Smooth muscle cell of bladder (primary cell): ENCODE results near the gene ZNF331. TPM values are rescaled to one million over a fixed set of nuclear protein-coding genes. Genes with fewer than 3 reads are reported as not detected.

ENCODE experiments used
- total RNA-seq: library from RNA; depleted of rRNA; stranded (reverse); fragments of >200 nt; gene quantifications from 2 replicates; pipeline ENCODE4 v1.2.3, GENCODE V29; 2014

Gene ZNF331
- 11.2 and 14.1 TPM in 2 replicates for total RNA-seq

GRCh38 chr19:53537521-53538377 is at the start of gene ZNF331:
Gene ZNF331 (plus strand): TSS chr19:53538145. CDS start chr19:53569377, 31,232 bp downstream.

Other genes starting within 250 kb of the ZNF331 start
- gene ZNF845, start 204.4 kb upstream of the ZNF331 start, total RNA-seq, result 7.1 and 8.0 TPM in 2 replicates
- 4.4 and 10.0 TPM in 2 replicates for gene ZNF525, start 172.4 kb upstream of the ZNF331 start, total RNA-seq
- gene ZNF765, start 143.0 kb upstream of the ZNF331 start, total RNA-seq, result 12.5 and 14.6 TPM in 2 replicates
- gene ZNF761, start 106.2 kb upstream of the ZNF331 start, total RNA-seq, result 14.2 and 15.4 TPM in 2 replicates
- gene ZNF813, start 70.4 kb upstream of the ZNF331 start, total RNA-seq, result 4.3 and 4.5 TPM in 2 replicates
- not detected in 2 replicates for gene DPRX, start 93.9 kb downstream of the ZNF331 start, total RNA-seq